KMS-11 (cell line): ENCODE results near the gene ANKRD31.
"Not testable (repeated sequence)": the region's sequence is repeated elsewhere in the genome, so short reads cannot be mapped to it uniquely, and the experiment has no call there.

ENCODE experiments used
- H2AFZ ChIP-seq: fragments of 200-600 bp; sonication (generic); 2 replicates; pipeline ENCODE4 v1.6.1; 2016; ENCODE audit warnings: antibody characterized with exemption, mixed run types, low read depth
- H3K27ac ChIP-seq: fragments of 200-600 bp; sonication (generic); 2 replicates; pipeline ENCODE4 v1.6.1; 2016; ENCODE audit warnings: mild to moderate bottlenecking, mixed run types
- H3K27me3 ChIP-seq: fragments of 200-600 bp; sonication (generic); 2 replicates; pipeline ENCODE4 v1.6.1; 2017; ENCODE audit warnings: mild to moderate bottlenecking, low read depth, mixed run types, moderate library complexity; ENCODE audit not compliant: insufficient read depth
- H3K36me3 ChIP-seq: fragments of 200-600 bp; sonication (generic); 2 replicates; pipeline ENCODE4 v1.6.1; 2017; ENCODE audit warnings: mild to moderate bottlenecking, mixed run types; ENCODE audit not compliant: insufficient read depth
- H3K4me1 ChIP-seq: fragments of 200-600 bp; sonication (generic); 2 replicates; pipeline ENCODE4 v1.6.1; 2016; ENCODE audit warnings: mild to moderate bottlenecking, low read depth, mixed run types; ENCODE audit not compliant: poor library complexity, severe bottlenecking
- H3K4me2 ChIP-seq: fragments of 200-600 bp; sonication (generic); 2 replicates; pipeline ENCODE4 v1.7.0; 2016; ENCODE audit warnings: mild to moderate bottlenecking, mixed run types
- H3K4me3 ChIP-seq: fragments of 200-600 bp; sonication (generic); IDR thresholded peaks from 2 replicates; pipeline ENCODE4 v1.6.1; 2017; ENCODE audit warnings: low read depth, low read length, mixed read lengths; ENCODE audit not compliant: insufficient read depth
- H3K79me2 ChIP-seq: fragments of 200-600 bp; sonication (generic); 2 replicates; pipeline ENCODE4 v1.6.1; 2016; ENCODE audit warnings: low read depth, mixed run types; ENCODE audit not compliant: insufficient read depth
- H3K9ac ChIP-seq: fragments of 200-600 bp; sonication (generic); 2 replicates; pipeline ENCODE4 v1.6.1; 2016; ENCODE audit warnings: mild to moderate bottlenecking, mixed run types
- H4K20me1 ChIP-seq: fragments of 200-600 bp; sonication (generic); 2 replicates; pipeline ENCODE4 v1.6.1; 2016; ENCODE audit warnings: mild to moderate bottlenecking, mixed run types; ENCODE audit not compliant: insufficient read depth
- TF ChIP-seq, protein P1 (sequence below): fragments of 200-600 bp; sonication (generic); conservative IDR thresholded peaks from 2 replicates; pipeline ENCODE4 v1.6.1; 2017; ENCODE audit warnings: low read depth, mild to moderate bottlenecking, antibody characterized with exemption, low read length, moderate library complexity, mixed read lengths

ANKRD31 gene

DNA sequence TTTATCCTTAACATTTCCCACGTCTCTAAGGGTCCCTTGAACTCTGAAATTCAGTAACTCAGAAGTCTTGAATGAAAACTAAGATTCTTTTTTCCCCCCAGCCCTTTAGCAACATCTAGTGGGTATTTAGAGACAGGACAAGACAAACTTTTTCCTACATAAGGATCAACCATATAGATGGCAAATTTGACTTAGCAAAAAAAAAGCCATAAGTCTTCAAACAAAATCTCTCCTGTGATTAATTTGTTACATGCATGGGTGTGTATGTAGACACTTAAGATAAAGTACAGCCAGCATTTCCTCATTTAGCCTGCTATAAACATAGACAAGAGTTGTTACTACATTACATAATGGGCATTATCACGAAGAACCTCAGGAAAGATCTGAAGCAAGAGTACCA is 29.1 kb upstream of the ANKRD31 start:
- no peak overlapping the region for H3K4me2 ChIP-seq
- no peak overlapping the region for H3K27ac ChIP-seq
- H3K4me3 ChIP-seq: no peak overlapping the region
- H3K27me3 ChIP-seq: no peaks in the 10 kb centered on the region
- H3K4me1 ChIP-seq: no peaks in the 10 kb centered on the region
- no peaks in the 10 kb centered on the region for H4K20me1 ChIP-seq
- H3K36me3 ChIP-seq: no peaks in the 10 kb centered on the region
- no peak overlapping the region for H3K9ac ChIP-seq
- no peak overlapping the region for H2AFZ ChIP-seq
- TF ChIP-seq, protein P1, sequence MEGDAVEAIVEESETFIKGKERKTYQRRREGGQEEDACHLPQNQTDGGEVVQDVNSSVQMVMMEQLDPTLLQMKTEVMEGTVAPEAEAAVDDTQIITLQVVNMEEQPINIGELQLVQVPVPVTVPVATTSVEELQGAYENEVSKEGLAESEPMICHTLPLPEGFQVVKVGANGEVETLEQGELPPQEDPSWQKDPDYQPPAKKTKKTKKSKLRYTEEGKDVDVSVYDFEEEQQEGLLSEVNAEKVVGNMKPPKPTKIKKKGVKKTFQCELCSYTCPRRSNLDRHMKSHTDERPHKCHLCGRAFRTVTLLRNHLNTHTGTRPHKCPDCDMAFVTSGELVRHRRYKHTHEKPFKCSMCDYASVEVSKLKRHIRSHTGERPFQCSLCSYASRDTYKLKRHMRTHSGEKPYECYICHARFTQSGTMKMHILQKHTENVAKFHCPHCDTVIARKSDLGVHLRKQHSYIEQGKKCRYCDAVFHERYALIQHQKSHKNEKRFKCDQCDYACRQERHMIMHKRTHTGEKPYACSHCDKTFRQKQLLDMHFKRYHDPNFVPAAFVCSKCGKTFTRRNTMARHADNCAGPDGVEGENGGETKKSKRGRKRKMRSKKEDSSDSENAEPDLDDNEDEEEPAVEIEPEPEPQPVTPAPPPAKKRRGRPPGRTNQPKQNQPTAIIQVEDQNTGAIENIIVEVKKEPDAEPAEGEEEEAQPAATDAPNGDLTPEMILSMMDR: peak; percentile 61
- H3K79me2 ChIP-seq: no peaks in the 10 kb centered on the region

DNA sequence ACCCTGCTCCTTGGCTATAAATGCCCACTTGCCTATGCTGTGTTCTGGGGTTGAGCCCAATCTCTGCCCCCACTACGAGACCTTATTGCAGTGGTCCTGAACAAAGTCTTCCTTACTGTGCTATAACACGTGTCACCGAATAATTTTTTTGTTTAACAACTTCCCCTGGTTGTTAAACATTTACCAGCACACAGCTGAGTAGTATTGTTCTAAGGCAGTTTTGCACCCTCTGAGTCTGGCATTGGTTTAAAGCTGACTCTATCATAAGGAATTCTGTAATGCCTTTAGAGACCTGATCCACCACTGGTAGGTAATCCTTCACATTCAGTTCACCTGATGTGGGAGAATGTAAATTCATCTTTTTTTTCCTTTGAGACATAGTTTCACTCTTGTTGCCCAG is 25.6 kb upstream of the ANKRD31 start:
- H3K9ac ChIP-seq: no peak overlapping the region
- no peaks in the 10 kb centered on the region for H4K20me1 ChIP-seq
- H3K36me3 ChIP-seq: no peaks in the 10 kb centered on the region
- H3K4me3 ChIP-seq: no peak overlapping the region
- no peaks in the 10 kb centered on the region for H3K79me2 ChIP-seq
- no peak overlapping the region for H3K27ac ChIP-seq
- TF ChIP-seq, protein P1: no peak
- H3K27me3 ChIP-seq: no peaks in the 10 kb centered on the region
- no peaks in the 10 kb centered on the region for H3K4me1 ChIP-seq
- no peak overlapping the region for H2AFZ ChIP-seq
- H3K4me2 ChIP-seq: no peak overlapping the region

DNA sequence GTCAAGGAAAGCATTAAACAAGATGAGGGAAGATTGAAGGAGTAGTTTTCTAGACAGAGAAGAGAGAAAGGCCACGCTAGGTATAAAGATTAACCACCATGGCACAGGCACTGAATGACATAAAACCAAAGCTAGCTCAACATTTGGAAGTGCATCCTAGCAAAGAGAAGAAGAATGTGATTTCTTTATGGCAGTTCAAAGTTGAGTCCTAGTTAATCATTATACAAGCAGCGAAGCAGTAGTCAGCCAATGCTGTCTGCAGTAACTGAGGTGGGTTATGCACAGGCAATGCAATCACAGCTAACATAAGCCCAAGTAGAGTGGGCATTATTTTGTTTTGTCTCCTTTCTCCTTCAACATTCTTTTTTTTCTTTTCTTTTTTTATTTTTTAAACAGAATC is 24.0 kb upstream of the ANKRD31 start:
- H3K4me3 ChIP-seq: no peak overlapping the region
- no peak overlapping the region for H3K4me2 ChIP-seq
- no peak overlapping the region for H3K9ac ChIP-seq
- TF ChIP-seq, protein P1: no peak
- H3K36me3 ChIP-seq: no peaks in the 10 kb centered on the region
- no peaks in the 10 kb centered on the region for H4K20me1 ChIP-seq
- no peak overlapping the region for H2AFZ ChIP-seq
- H3K27ac ChIP-seq: no peak overlapping the region
- no peaks in the 10 kb centered on the region for H3K79me2 ChIP-seq
- no peaks in the 10 kb centered on the region for H3K4me1 ChIP-seq
- no peaks in the 10 kb centered on the region for H3K27me3 ChIP-seq

DNA sequence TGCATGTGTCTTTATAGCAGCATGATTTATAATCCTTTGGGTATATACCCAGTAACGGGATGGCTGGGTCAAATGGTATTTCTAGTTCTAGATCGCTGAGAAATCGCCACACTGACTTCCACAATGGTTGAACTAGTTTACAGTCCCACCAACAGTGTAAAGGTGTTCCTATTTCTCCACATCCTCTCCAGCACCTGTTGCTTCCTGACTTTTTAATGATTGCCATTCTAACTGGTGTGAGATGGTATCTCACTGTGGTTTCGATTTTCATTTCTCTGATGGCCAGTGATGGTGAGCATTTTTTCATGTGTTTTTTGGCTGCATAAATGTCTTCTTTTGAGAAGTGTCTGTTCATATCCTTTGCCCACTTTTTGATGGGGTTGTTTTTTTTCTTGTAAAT is 13.8 kb upstream of the ANKRD31 start:
- H4K20me1 ChIP-seq, H3K4me3 ChIP-seq, H3K9ac ChIP-seq, H3K27me3 ChIP-seq, H3K4me2 ChIP-seq, H3K27ac ChIP-seq, H3K4me1 ChIP-seq, H3K36me3 ChIP-seq, H3K79me2 ChIP-seq, H2AFZ ChIP-seq: not testable (repeated sequence)

DNA sequence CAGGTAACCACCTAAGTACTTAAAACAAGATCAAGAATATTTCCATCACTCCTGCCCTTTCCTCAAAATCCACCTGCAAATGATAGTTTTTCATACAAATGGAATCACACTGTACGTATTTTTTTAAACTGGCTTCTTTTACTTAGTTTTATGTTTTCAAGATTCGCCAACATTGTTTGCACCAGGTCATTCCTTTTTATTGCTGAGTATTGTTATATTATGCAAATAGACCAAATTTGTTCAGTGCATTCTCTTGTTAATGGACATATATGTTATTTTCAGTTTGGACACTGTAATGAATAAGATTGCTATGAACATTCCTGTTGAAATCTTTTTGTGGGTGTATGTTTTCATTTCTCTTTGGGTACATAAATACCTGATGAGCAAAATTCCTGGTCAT is 8.3 kb upstream of the ANKRD31 start:
- TF ChIP-seq, protein P1: no peak
- H3K27me3 ChIP-seq: no peaks in the 10 kb centered on the region

More for the DNA sequence above, 8.3 kb upstream of the ANKRD31 start:
- no peak overlapping the region for H3K4me3 ChIP-seq
- H3K9ac ChIP-seq: no peak overlapping the region
- H3K4me1 ChIP-seq: no peaks in the 10 kb centered on the region
- no peaks in the 10 kb centered on the region for H3K79me2 ChIP-seq
- H4K20me1 ChIP-seq: no peaks in the 10 kb centered on the region
- H3K27ac ChIP-seq: no peak overlapping the region
- H2AFZ ChIP-seq: no peak overlapping the region
- no peak overlapping the region for H3K4me2 ChIP-seq
- H3K36me3 ChIP-seq: no peaks in the 10 kb centered on the region
